Cerebellar cortex (tissue), 1 donor: Measurements from ENCODE around the gene CENPP.

Experiments
- DNase-seq: peaks from one replicate; pipeline ENCODE4 v3.0.0-alpha.2; 2015; ENCODE audit warnings: low spot score

Gene CENPP

DNA sequence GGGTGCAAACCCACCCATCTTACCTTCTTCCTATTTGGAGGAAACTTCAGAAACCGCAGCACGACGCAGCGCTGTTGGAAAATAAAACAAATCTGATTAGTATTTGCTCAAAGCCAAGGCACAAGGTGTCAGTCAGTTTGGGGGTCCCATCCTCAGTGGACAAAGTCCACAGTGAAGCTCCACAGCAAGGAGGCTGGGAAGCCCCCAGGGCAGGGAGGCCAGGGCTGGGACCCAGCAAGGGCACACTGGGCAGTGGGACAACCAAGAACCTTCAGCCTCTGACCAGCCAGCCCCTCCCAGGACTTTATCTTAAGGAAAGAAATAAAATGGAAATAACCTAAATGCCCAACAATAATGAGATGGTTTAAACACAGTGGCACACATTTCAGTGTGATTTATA lies 332.9 kb downstream of the CENPP start:
- DNase-seq = no peak

- no peak for DNase-seq
These were observed 333.8 kb downstream of the CENPP start for GRCh38 chr9:92659601-92660000.

GRCh38 chr9:92660266-92660665 lies 334.5 kb downstream of the CENPP start:
- no peak for DNase-seq

DNA sequence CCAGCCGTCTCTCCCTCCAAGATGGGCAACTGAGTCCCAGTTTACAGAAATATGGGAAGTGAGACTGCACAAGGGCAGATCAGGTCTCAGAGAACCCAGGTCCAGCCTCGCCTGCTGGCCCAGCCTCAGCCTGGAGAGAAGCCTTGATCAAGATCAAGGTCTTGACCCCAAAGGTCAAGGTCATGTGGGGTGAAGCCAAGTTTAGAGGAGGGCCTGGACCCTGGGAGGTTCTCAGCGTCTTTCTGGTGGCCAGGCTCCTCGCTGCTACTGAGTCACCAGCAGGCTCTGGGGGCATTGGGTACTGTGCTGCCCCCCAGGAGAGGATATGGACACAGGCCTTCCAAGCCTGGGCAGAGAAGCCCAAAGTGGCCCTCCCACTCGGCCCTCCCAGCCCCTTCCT lies 335.4 kb downstream of the CENPP start:
- DNase-seq = no peak

- DNase-seq = no peak
These were observed 336.0 kb downstream of the CENPP start for GRCh38 chr9:92661743-92662142.

GRCh38 chr9:92663126-92663525 lies 337.4 kb downstream of the CENPP start:
- no peak for DNase-seq

- DNase-seq = no peak
These were observed 338.2 kb downstream of the CENPP start for GRCh38 chr9:92663951-92664350.

GRCh38 chr9:92664394-92665152 lies 338.8 kb downstream of the CENPP start:
- DNase-seq = no peak

GRCh38 chr9:92665836-92666235 lies 340.1 kb downstream of the CENPP start:
- no peak for DNase-seq

DNA sequence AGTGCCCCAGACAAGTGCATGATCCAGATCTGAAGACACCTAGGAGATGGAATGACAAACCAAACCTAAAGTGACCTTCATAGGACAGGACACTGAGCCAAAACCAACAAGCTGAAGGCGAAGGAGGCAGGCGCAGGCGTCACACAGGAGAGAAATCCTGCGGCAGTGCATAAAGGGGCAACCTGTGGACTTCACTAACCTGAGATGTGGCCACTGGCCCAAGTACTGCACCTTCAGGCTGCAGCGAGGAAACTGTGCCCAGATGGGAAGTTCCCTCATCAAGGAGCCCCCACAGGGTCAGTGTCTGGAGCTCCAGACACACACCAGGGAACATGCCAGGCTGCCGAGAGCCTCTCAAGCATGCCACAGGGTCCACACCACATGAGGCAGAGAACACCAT lies 340.5 kb downstream of the CENPP start:
- no peak for DNase-seq

DNA sequence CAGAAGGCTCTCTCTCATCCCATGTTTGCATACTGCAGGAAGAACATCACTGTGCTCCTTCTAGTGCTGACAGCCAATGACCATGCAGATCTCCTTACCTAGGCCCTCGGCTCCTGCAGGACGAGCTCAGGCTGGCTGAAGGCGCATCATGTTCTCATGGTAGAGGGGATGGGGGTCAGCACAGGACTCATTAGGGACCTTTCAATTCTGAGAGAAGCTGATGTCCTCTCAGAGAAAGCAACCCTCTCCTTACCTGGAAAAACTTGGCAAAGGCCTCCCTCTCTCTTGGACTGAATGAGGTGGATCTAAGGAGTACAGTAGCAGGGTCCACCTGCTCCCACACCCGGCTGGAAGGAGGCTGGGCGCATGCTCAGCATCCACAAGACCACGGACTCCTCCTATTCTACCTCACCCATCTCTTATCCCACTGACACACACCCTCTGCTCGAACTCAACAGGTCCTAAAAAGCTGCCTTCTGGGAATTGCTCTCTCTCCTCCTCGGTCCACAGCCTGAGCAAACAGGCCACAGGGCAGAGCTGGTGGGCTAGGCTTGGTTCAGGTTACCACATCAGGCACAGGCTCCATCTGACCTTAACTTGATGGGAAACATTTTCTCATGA lies 341.3 kb downstream of the CENPP start:
- no peak for DNase-seq

- DNase-seq = peak; percentile 14
These were observed 343.2 kb downstream of the CENPP start for GRCh38 chr9:92668746-92669526.

DNA sequence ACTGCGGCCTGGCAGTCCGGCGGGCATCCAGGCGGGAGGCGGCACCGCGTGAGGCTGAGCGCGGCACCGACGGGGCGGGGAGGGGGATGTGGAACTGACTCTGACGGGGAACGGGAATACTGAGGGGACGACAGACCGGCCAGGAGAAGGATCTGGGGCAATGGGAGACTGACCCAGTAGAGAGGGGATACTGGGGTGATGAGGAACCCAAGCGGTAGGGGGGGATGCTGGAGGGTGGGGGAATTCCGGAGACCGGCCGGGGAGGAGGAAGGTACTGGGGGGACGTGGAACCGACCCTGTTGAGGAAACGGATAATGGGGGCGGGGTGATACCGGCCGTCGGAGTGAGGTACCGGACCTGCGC lies 343.8 kb downstream of the CENPP start:
- no peak for DNase-seq
